Caco-2 (cell line): ENCODE data around the gene CASTOR1. TPM values are rescaled to one million over a fixed set of nuclear protein-coding genes. Genes with fewer than 3 reads are reported as not detected.

Experiments
- BruUV-seq: library from RNA; stranded (reverse); fragments of 400-500 nt; replicated peaks from 2 replicates; lab custom pipeline; 2021; lab: Mats Ljungman, UMichigan
- CTCF ChIA-PET: fragments of 300-600 bp; sonication (Branson Sonifier 250); formaldehyde crosslinking; loops from one replicate; lab custom pipeline; 2022; ENCODE audit warnings: antibody characterized with exemption; lab: Charles Lee
- POLR2A ChIA-PET: fragments of 300-600 bp; sonication (Branson Sonifier 250); formaldehyde crosslinking; loops from one replicate; lab custom pipeline; 2022; ENCODE audit warnings: antibody characterized with exemption; lab: Charles Lee
- DNase-seq, 2 experiments: peaks; one replicate each; pipeline versions ENCODE4 v3.0.0 to v3.0.0-alpha.2; 2020 to 2022
- H3K27me3 ChIP-seq: replicated peaks from 2 replicates; pipeline ENCODE4 v1.6.0; 2011; ENCODE audit warnings: low read length; ENCODE audit not compliant: control insufficient read depth, insufficient read depth
- H3K36me3 ChIP-seq: 2 replicates; pipeline ENCODE4 v1.5.1; 2011; ENCODE audit warnings: low read length; ENCODE audit not compliant: control insufficient read depth, insufficient read depth
- H3K4me1 ChIP-seq: fragments of 250-450 bp; sonication (Bioruptor Pico); 2 replicates; pipeline ENCODE4 v1.5.1; 2020; ENCODE audit warnings: mild to moderate bottlenecking
- H3K4me3 ChIP-seq: 2 replicates; pipeline ENCODE4 v1.5.1; 2011; ENCODE audit warnings: low read depth, mild to moderate bottlenecking, control low read depth, low read length
- H3K9me3 ChIP-seq: fragments of 250-450 bp; sonication (Bioruptor Pico); 2 replicates; pipeline ENCODE4 v1.5.1; 2020; ENCODE audit warnings: mild to moderate bottlenecking, moderate library complexity
- H3K27ac Mint-ChIP-seq: one replicate; pipeline ENCODE4 v1.8.0; 2022; ENCODE audit warnings: mixed read lengths; ENCODE audit not compliant: unreplicated experiment
- H3K27me3 Mint-ChIP-seq: one replicate; pipeline ENCODE4 v1.8.0; 2022; ENCODE audit warnings: mixed read lengths; ENCODE audit not compliant: insufficient read depth, unreplicated experiment
- H3K36me3 Mint-ChIP-seq: one replicate; pipeline ENCODE4 v1.8.0; 2022; ENCODE audit warnings: mild to moderate bottlenecking, mixed read lengths; ENCODE audit not compliant: insufficient read depth, unreplicated experiment
- H3K4me1 Mint-ChIP-seq: one replicate; pipeline ENCODE4 v1.8.0; 2022; ENCODE audit warnings: low read depth, mixed read lengths; ENCODE audit not compliant: unreplicated experiment
- H3K4me3 Mint-ChIP-seq: one replicate; pipeline ENCODE4 v1.8.0; 2022; ENCODE audit warnings: mild to moderate bottlenecking, moderate library complexity, mixed read lengths; ENCODE audit not compliant: unreplicated experiment
- H3K9me3 Mint-ChIP-seq: one replicate; pipeline ENCODE4 v1.8.0; 2022; ENCODE audit warnings: mixed read lengths; ENCODE audit not compliant: unreplicated experiment
- CTCF ChIP-seq, 2 experiments: fragments of 200-600 bp in 1 of 2; IDR thresholded peaks; 1 replicate in 1 of 2; 2 replicates in 1 of 2; pipeline versions ENCODE4 v1.5.1 to v1.8.0; 2011 to 2022; ENCODE audit warnings: antibody characterized with exemption in 1 of 2, control low read depth in 1 of 2, inconsistent platforms in 1 of 2, low read depth in 1 of 2, low read length in 1 of 2, mild to moderate bottlenecking in 1 of 2, moderate library complexity in 1 of 2; ENCODE audit not compliant: insufficient read depth in 1 of 2, severe bottlenecking in 1 of 2, unreplicated experiment in 1 of 2
- intact Hi-C: fragments of 100-400 bp; cut with micrococcal nuclease; formaldehyde crosslinking; loops from one replicate; pipeline ENCODE4 v1.10.0; 2022; ENCODE audit not compliant: unreplicated experiment
- total RNA-seq: library from RNA; stranded (reverse); gene quantifications from 2 replicates; pipeline ENCODE4 v1.2.3, GENCODE V29; 2022

The CASTOR1 gene
- total RNA-seq, 1 experiment from 2014 or later, result 6.3 TPM

DNA sequence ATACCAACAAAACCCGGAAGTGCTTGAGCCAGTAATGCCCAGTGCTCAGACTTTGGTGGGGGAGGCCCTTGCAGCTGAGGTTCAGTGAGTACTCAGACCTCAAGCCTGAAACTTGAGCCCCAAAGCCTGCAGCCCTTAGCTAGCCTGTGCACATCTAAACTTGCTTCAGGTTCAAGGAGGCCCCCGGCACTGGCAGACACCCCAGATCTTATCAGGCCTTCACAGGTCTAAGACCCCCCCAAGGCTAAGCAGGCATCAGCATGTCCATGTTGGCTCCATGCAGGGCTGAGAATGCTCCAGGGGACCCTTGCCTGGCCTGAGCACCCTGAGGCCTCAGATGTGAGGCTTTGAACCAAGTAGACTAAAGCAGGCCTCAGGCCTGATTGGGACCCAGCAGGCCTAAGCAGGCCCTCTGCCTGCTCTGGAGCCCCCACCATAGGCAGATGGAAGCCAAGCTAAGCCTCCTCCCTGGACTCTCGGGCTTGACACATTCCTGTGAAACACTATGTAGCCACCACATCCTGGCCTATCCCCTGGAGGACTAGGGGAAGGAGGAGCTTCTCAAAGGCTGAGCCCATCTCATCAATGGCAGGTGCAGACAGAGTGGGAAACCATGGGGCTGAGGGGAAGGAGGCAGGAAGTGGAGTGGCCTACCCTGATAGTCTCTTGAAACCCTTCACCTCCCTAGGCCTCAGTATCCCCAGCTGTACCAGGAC is 1.2 kb upstream of the CASTOR1 start:
- H3K9me3 ChIP-seq, result no peaks in the 10 kb centered on the region
- H3K4me1 ChIP-seq, result peaks cover 4% of the 10 kb centered on the region
- intact Hi-C loops, result no loop called here
- ChIA-PET POLR2A (interaction anchor here (1.4 kb wide), 1 partner anchor 36 kb away, joined by 10 read pairs; the partner anchor contains the start of gene TBC1D10A), CTCF (interaction anchor here (1.4 to 4.4 kb wide), 5 partner anchors 8 to 183 kb away, joined by 3 to 106 read pairs (median 45); partner anchors contain the start of genes RNF215 and TBC1D10A)
- H3K4me1 Mint-ChIP-seq, result peaks cover 5% of the 10 kb centered on the region
- H3K9me3 Mint-ChIP-seq, result no peaks in the 10 kb centered on the region
- no peak overlapping the region for H3K4me3 ChIP-seq
- H3K4me3 Mint-ChIP-seq, result peak overlapping the region; percentile 81
- no peaks in the 10 kb centered on the region for H3K27me3 ChIP-seq
- H3K27me3 Mint-ChIP-seq, result no peaks in the 10 kb centered on the region
- no TSS peak for BruUV-seq
- H3K27ac Mint-ChIP-seq, result no peak overlapping the region
- no peak for TF ChIP-seq CTCF (IDR thresholded peaks at IDR 0.05; ENCODE audit: insufficient read depth in 1 of 2, low read depth in 1 of 2, low read length in 1 of 2, severe bottlenecking in 1 of 2, unreplicated experiment in 1 of 2)
- no peak for DNase-seq
- H3K36me3 ChIP-seq, result no peaks in the 10 kb centered on the region
- H3K36me3 Mint-ChIP-seq, result peaks cover 8% of the 10 kb centered on the region

DNA sequence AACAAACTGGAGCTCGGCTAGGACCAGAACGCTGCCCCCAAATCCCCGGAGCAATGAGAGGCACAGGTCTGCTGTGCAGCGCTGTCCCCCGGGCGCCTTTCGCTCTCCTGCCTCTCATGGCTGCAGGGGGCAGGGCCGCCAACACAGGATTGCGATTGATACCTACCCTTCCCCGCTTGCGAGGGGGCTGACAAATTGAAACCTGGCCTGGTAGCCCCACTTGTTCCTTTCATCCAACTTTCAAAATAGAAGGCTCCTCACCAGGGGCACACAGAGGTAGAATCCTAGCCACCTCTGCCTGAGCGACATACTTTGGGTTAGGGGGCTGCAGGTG is 642 bp upstream of the CASTOR1 start:
- no TSS peak for BruUV-seq
- intact Hi-C loops, result loop anchor here (1.0 to 10.0 kb wide), 5 partner anchors 8 to 195 kb away; partner anchors contain the start of gene RNF215
- Mint-ChIP-seq H3K27ac (no peak overlapping the region), H3K27me3 (no peaks in the 10 kb centered on the region), H3K4me3 (peak overlapping the region; percentile 81), H3K4me1 (peaks cover 7% of the 10 kb centered on the region), H3K9me3 (no peaks in the 10 kb centered on the region), H3K36me3 (peaks cover 8% of the 10 kb centered on the region)
- CTCF ChIA-PET, result interaction anchor here (1.4 to 4.4 kb wide), 5 partner anchors 8 to 182 kb away, joined by 3 to 106 read pairs (median 45); partner anchors contain the start of genes RNF215 and TBC1D10A
- peak overlapping the region; percentile 80 for H3K4me3 ChIP-seq
- POLR2A ChIA-PET, result interaction anchor here (1.4 kb wide), 1 partner anchor 37 kb away, joined by 10 read pairs; the partner anchor contains the start of gene TBC1D10A
- TF ChIP-seq CTCF (IDR thresholded peaks at IDR 0.05; ENCODE audit: insufficient read depth in 1 of 2, low read depth in 1 of 2, low read length in 1 of 2, severe bottlenecking in 1 of 2, unreplicated experiment in 1 of 2), result no peak
- peaks cover 4% of the 10 kb centered on the region for H3K4me1 ChIP-seq
- H3K36me3 ChIP-seq, result no peaks in the 10 kb centered on the region
- H3K27me3 ChIP-seq, result no peaks in the 10 kb centered on the region
- DNase-seq, result no peak
- H3K9me3 ChIP-seq, result no peaks in the 10 kb centered on the region

GRCh38 chr22:30288419-30289140 is 725 bp downstream of the CASTOR1 start:
- intact Hi-C loops, result loop anchor here (1.0 to 10.0 kb wide), 6 partner anchors 10 to 196 kb away; partner anchors contain the start of gene RNF215
- POLR2A ChIA-PET, result interaction anchor here (0.5 to 1.2 kb wide), 8 partner anchors 10 to 102 kb away, joined by 3 to 14 read pairs (median 4); partner anchors contain the start of genes CCDC157, SF3A1 and TBC1D10A
- Mint-ChIP-seq H3K36me3 (no peaks in the 10 kb centered on the region), H3K4me1 (peaks cover 11% of the 10 kb centered on the region), H3K27ac (peak overlapping the region; percentile 77), H3K27me3 (no peaks in the 10 kb centered on the region), H3K4me3 (peak overlapping the region; percentile 81), H3K9me3 (no peaks in the 10 kb centered on the region)
- no peak for DNase-seq
- CTCF ChIA-PET, result interaction anchor here (0.6 to 4.4 kb wide), 32 partner anchors 10 to 303 kb away, joined by 3 to 106 read pairs (median 6); partner anchors contain the start of genes CCDC157, PES1, RNF215 and SEC14L2
- Histone ChIP-seq H3K27me3 (no peaks in the 10 kb centered on the region), H3K4me3 (peak overlapping the region; percentile 80), H3K36me3 (no peaks in the 10 kb centered on the region), H3K9me3 (no peaks in the 10 kb centered on the region), H3K4me1 (peaks cover 4% of the 10 kb centered on the region)
- TF ChIP-seq CTCF (IDR thresholded peaks at IDR 0.05; ENCODE audit: insufficient read depth in 1 of 2, low read depth in 1 of 2, low read length in 1 of 2, severe bottlenecking in 1 of 2, unreplicated experiment in 1 of 2), result no peak
- TSS peak; percentile 65 for BruUV-seq
